Measurements from ENCODE around the gene PLEKHN1.

DNA sequence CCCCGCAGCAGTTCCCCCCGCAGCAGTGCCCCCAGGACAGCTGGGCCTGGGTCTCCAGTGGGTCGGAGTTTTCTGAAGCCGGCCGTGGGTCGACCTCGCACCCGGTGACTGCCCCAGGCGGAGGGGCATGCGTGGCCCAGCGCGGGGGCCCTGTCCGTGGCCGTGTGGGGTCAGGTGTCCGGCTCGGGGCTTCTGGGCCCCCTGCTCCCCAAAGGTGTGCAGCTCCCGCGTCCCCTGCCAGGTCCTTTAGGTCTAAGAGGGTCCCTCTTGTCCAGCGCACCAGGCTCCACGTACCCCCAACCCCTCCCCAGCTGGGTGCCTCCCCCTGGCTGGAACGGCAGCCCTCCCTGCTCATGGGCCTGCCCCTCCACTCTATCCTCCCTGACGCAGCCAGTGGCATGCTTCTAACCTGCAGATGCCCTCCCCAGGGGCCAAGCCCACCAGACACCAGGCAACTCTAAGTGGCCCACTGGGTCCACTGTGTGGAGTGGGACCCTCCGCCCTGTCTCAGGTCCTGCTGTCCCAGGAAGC is 39.6 kb downstream of the PLEKHN1 start:
- TF ChIP-seq, protein P1, sequence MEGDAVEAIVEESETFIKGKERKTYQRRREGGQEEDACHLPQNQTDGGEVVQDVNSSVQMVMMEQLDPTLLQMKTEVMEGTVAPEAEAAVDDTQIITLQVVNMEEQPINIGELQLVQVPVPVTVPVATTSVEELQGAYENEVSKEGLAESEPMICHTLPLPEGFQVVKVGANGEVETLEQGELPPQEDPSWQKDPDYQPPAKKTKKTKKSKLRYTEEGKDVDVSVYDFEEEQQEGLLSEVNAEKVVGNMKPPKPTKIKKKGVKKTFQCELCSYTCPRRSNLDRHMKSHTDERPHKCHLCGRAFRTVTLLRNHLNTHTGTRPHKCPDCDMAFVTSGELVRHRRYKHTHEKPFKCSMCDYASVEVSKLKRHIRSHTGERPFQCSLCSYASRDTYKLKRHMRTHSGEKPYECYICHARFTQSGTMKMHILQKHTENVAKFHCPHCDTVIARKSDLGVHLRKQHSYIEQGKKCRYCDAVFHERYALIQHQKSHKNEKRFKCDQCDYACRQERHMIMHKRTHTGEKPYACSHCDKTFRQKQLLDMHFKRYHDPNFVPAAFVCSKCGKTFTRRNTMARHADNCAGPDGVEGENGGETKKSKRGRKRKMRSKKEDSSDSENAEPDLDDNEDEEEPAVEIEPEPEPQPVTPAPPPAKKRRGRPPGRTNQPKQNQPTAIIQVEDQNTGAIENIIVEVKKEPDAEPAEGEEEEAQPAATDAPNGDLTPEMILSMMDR (IDR thresholded peaks at IDR 0.05): no peak
- no peak for TF ChIP-seq POLR2A (IDR thresholded peaks at IDR 0.05)

All from right lobe of liver (tissue), 4 donors.